GM18907 (cell line): ENCODE measurements around the gene RASGEF1B.
A peak's percentile ranks its signal among the peaks of the same experiment; 100 is the strongest.
"Not testable (repeated sequence)": the region's sequence is repeated elsewhere in the genome, so short reads cannot be mapped to it uniquely, and the experiment has no call there.

Source experiments
- ATAC-seq: cut with Tn5 transposase; IDR thresholded peaks from one replicate; pipeline ENCODE4 v1.9.1; 2021; ENCODE audit warnings: mild to moderate bottlenecking, moderate library complexity; ENCODE audit not compliant: unreplicated experiment

Gene RASGEF1B

GRCh38 chr4:81498551-81499099 is 26.9 kb upstream of the RASGEF1B start:
- no peak for ATAC-seq

- no peak for ATAC-seq
Measured at GRCh38 chr4:81498046-81498445, 26.3 kb upstream of the RASGEF1B start.

- ATAC-seq, result no peak
Measured at GRCh38 chr4:81495345-81495744, 23.6 kb upstream of the RASGEF1B start.

- peak; percentile 79 for ATAC-seq
Measured at GRCh38 chr4:81494031-81494431, 22.3 kb upstream of the RASGEF1B start.

GRCh38 chr4:81492606-81493230 is 21.0 kb upstream of the RASGEF1B start:
- ATAC-seq, result no peak

- ATAC-seq, result peak; percentile 56
Measured at GRCh38 chr4:81491943-81492342, 20.2 kb upstream of the RASGEF1B start.

GRCh38 chr4:81490403-81491160 is 18.9 kb upstream of the RASGEF1B start:
- ATAC-seq, result no peak

- no peak for ATAC-seq
Measured at GRCh38 chr4:81486502-81486901, 14.8 kb upstream of the RASGEF1B start.

- ATAC-seq, result no peak
Measured at GRCh38 chr4:81485310-81485980, 13.7 kb upstream of the RASGEF1B start.

- ATAC-seq, result no peak
Measured at GRCh38 chr4:81482326-81482725, 10.6 kb upstream of the RASGEF1B start.

- no peak for ATAC-seq
Measured at GRCh38 chr4:81481151-81481550, 9.4 kb upstream of the RASGEF1B start.

GRCh38 chr4:81479573-81479972 is 7.9 kb upstream of the RASGEF1B start:
- not testable (repeated sequence) for ATAC-seq

- ATAC-seq, result not testable (repeated sequence)
Measured at GRCh38 chr4:81473331-81474265, 1.9 kb upstream of the RASGEF1B start.

GRCh38 chr4:81472281-81473182 is 825 bp upstream of the RASGEF1B start:
- peak; percentile 76 for ATAC-seq

GRCh38 chr4:81471298-81471587 is 464 bp downstream of the RASGEF1B start:
- no peak for ATAC-seq

- ATAC-seq, result no peak
Measured at GRCh38 chr4:81470456-81471297, 1.0 kb downstream of the RASGEF1B start.

GRCh38 chr4:81469781-81470455 is 1.8 kb downstream of the RASGEF1B start:
- ATAC-seq, result no peak

GRCh38 chr4:81468678-81469077 is 3.0 kb downstream of the RASGEF1B start:
- no peak for ATAC-seq

- no peak for ATAC-seq
Measured at GRCh38 chr4:81467672-81467964, 4.1 kb downstream of the RASGEF1B start.
